Cardiac muscle cell (in vitro differentiated cells and primary cell): ENCODE results near the gene APBA2. TPM values are rescaled to one million over a fixed set of nuclear protein-coding genes. Genes with fewer than 3 reads are reported as not detected.

Experiments used
- DNase-seq, 2 donors: peaks; one replicate each; pipeline versions ENCODE4 v3.0.0 to v3.0.0-alpha.2; 2010 to 2017; ENCODE audit warnings: low read depth in 1 of 2, low spot score in 1 of 2
- H3K27ac ChIP-seq: fragments of 200-600 bp; sonication (generic); 2 replicates; pipeline ENCODE4 v1.5.1; 2016
- H3K27me3 ChIP-seq: fragments of 200-600 bp; sonication (generic); 2 replicates; pipeline ENCODE4 v1.6.0; 2016; ENCODE audit warnings: control low read depth
- H3K36me3 ChIP-seq: fragments of 200-600 bp; sonication (generic); 2 replicates; pipeline ENCODE4 v1.5.1; 2016; ENCODE audit warnings: control low read depth
- H3K4me1 ChIP-seq: fragments of 200-600 bp; sonication (generic); 2 replicates; pipeline ENCODE4 v1.8.1; 2017; ENCODE audit warnings: low read depth, mild to moderate bottlenecking, mixed run types
- H3K4me3 ChIP-seq: fragments of 200-600 bp; sonication (generic); 2 replicates; pipeline ENCODE4 v1.5.1; 2016; ENCODE audit warnings: mild to moderate bottlenecking
- H3K9me3 ChIP-seq: fragments of 200-600 bp; sonication (generic); 2 replicates; pipeline ENCODE4 v1.5.1; 2017; ENCODE audit warnings: low read depth, mild to moderate bottlenecking, control low read depth
- polyA plus RNA-seq: library from polyadenylated mRNA; unstranded; fragments of >200 nt; fragmentation: Nextera tagmentation; extraction: Ambion mirVana; gene quantifications from 2 replicates; pipeline ENCODE4 v1.2.1, GENCODE V29; 2016
- total RNA-seq: library from RNA; depleted of rRNA; stranded (reverse); fragments of >200 nt; gene quantifications from 2 replicates; pipeline ENCODE4 v1.2.3, GENCODE V29; 2016
- TF ChIP-seq, protein P1 (sequence below): IDR thresholded peaks from 2 replicates; pipeline ENCODE4 v1.5.1; 2012; ENCODE audit warnings: low read depth, mild to moderate bottlenecking, low read length

Gene APBA2
- total and polyA plus RNA-seq, 2 experiments from 2014 or later, result 20.5 to 33.2 TPM

DNA sequence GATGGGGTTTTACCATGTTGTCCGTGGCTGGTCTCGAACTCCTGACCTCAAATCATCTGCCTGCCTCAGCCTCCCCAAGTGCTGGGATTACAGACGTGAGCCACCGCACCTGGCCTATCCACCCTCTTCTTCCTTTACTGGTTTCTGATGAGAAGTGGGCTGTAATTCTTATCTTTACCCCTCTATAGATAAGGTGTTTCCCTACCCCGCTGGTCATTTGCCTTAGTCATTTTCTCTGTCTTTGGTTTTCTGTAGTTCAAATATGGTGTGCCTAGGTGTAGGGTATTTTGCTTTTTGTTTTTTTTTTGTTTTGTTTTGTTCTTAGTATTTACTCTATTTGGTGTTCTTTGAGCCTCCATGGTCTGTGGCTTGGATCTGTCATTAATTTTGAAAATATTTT is 41.3 kb downstream of the APBA2 start:
- no peaks in the 10 kb centered on the region for H3K36me3 ChIP-seq
- no peaks in the 10 kb centered on the region for H3K4me1 ChIP-seq
- H3K27me3 ChIP-seq, result no peaks in the 10 kb centered on the region
- no peak overlapping the region for H3K27ac ChIP-seq
- TF ChIP-seq, protein P1, sequence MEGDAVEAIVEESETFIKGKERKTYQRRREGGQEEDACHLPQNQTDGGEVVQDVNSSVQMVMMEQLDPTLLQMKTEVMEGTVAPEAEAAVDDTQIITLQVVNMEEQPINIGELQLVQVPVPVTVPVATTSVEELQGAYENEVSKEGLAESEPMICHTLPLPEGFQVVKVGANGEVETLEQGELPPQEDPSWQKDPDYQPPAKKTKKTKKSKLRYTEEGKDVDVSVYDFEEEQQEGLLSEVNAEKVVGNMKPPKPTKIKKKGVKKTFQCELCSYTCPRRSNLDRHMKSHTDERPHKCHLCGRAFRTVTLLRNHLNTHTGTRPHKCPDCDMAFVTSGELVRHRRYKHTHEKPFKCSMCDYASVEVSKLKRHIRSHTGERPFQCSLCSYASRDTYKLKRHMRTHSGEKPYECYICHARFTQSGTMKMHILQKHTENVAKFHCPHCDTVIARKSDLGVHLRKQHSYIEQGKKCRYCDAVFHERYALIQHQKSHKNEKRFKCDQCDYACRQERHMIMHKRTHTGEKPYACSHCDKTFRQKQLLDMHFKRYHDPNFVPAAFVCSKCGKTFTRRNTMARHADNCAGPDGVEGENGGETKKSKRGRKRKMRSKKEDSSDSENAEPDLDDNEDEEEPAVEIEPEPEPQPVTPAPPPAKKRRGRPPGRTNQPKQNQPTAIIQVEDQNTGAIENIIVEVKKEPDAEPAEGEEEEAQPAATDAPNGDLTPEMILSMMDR, result no peak
- H3K4me3 ChIP-seq, result no peak overlapping the region
- no peak for DNase-seq
- H3K9me3 ChIP-seq, result no peaks in the 10 kb centered on the region

DNA sequence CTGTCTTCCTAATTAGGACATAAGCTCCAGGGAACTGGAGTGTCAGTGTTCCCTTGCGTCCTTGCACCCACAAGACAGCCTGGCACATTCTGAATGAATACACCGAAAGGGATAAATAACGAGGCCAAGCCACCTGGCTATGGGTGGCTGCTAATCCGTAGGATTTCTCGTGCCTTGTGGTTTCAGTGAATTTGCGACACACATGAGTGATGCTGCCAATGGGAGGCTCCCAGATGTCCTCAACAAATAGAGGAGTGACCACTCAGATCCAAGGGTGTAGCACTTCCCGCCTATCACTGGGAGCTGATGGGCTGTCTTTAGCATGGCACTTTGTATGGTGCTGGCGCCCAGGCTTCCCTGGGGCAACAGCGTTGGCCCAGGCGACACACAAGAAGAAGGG is 43.4 kb downstream of the APBA2 start:
- Histone ChIP-seq H3K4me3 (no peak overlapping the region), H3K27ac (no peak overlapping the region), H3K27me3 (no peaks in the 10 kb centered on the region), H3K4me1 (no peaks in the 10 kb centered on the region), H3K9me3 (no peaks in the 10 kb centered on the region), H3K36me3 (no peaks in the 10 kb centered on the region)
- TF ChIP-seq, protein P1, result no peak
- DNase-seq, result no peak

DNA sequence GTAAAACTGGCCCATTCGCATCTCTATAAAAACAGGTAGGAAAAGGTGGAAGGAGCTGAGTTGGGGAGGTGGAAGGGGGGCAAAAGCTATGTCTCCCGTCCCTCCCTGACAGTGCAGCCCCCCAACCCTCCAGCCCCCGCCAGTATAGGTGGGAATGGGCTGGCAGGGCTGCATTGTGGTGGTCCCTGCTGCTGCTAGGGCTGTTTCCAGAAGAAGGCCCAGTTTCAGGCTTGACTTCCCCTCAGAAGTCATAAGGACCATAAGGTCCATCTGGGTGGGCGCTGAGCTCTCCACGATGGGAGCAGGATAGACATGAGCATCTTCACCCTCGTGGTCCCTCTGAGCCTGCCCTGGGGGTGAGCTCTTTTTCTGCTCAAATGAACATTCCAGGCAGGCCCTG is 44.2 kb downstream of the APBA2 start:
- TF ChIP-seq, protein P1, result no peak
- H3K27ac ChIP-seq, result no peak overlapping the region
- no peaks in the 10 kb centered on the region for H3K27me3 ChIP-seq
- no peaks in the 10 kb centered on the region for H3K4me1 ChIP-seq
- H3K36me3 ChIP-seq, result no peaks in the 10 kb centered on the region
- no peak for DNase-seq
- no peaks in the 10 kb centered on the region for H3K9me3 ChIP-seq
- H3K4me3 ChIP-seq, result no peak overlapping the region

DNA sequence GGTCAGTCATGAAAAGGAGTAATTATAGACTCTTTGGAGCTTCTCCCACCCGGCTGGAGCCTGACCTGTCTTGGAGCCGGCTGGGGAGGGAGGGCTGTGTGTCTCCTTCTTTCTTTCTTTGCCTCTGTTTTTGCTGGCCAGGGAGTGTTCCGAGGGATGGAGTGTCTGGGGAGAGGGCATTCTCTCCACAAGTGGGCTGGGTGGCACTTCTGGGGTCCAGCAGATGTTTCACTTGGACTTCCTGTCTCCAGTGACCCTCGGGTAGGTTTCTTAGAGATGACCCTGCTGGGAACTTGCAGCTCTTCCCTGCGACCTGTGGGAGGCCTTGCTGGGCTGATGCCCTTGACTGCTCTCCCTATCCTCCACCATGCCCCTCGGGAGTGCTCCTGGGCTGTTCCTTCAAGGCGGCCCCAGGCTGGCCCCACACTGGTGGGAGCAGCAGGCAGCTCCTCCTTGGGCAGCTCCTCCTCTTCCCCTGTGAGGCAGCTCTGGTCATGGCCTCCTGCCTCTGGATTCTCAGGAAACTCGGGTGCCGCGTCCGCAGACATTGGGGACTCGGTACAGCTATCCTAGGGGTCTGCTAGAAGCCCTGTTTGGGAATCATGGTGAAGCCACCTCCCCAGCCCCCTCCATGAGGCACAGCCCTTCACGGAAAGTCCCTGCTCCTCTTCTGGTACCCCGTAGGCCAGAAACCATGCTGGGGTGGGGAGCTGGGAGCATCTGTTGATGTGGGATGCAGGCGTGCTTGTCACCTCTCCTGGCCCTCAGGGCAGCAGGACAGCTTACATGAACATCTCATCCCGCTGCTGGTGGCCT is 44.9 kb downstream of the APBA2 start:
- H3K27me3 ChIP-seq, result no peaks in the 10 kb centered on the region
- no peaks in the 10 kb centered on the region for H3K4me1 ChIP-seq
- H3K4me3 ChIP-seq, result no peak overlapping the region
- H3K27ac ChIP-seq, result no peak overlapping the region
- no peaks in the 10 kb centered on the region for H3K9me3 ChIP-seq
- DNase-seq, result no peak
- TF ChIP-seq, protein P1, result no peak
- H3K36me3 ChIP-seq, result no peaks in the 10 kb centered on the region

DNA sequence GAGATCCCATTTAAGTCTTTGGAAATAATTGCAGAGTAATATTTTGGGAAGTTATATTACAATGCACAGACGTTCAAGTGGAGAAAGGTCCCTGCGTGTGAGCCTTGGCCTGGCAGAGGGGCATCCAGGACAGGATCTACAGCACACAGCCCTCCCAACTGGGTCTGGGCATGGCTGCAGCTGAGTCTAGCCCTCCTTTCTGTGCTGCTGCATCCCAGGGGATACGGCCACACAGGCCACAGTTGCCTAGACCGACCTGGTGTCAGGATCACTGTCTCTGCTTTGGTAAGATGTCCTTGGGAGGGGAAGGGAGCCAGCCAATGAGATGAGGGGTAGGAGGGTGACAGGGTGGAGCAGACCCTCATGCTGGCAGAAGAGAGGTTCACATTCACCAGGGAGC is 46.1 kb downstream of the APBA2 start:
- H3K27me3 ChIP-seq, result no peaks in the 10 kb centered on the region
- TF ChIP-seq, protein P1, result no peak
- H3K36me3 ChIP-seq, result no peaks in the 10 kb centered on the region
- H3K27ac ChIP-seq, result no peak overlapping the region
- DNase-seq, result no peak
- H3K9me3 ChIP-seq, result no peaks in the 10 kb centered on the region
- no peak overlapping the region for H3K4me3 ChIP-seq
- no peaks in the 10 kb centered on the region for H3K4me1 ChIP-seq
